Left kidney (tissue), 8 donors: ENCODE measurements around the gene ARHGAP35. TPM values are rescaled to one million over a fixed set of nuclear protein-coding genes. Genes with fewer than 3 reads are reported as not detected.
"Not testable (repeated sequence)": the region's sequence is repeated elsewhere in the genome, so short reads cannot be mapped to it uniquely, and the experiment has no call there.

Experiments
- DNase-seq: peaks from one replicate; pipeline ENCODE4 v3.0.0-alpha.2; 2013
- long read RNA-seq, 8 donors: transcript quantifications; one replicate each; lab custom pipeline, GENCODE V29; 2026
- polyA plus RNA-seq: library from polyadenylated mRNA; unstranded; fragments of 120-200 nt; gene quantifications from one replicate; pipeline ENCODE4 v1.2.1, GENCODE V29; 2013; ENCODE audit not compliant: insufficient read length

The ARHGAP35 gene
- 51.4 TPM for polyA plus RNA-seq
- long read RNA-seq, donor 1, full-length matches to known transcripts = 20 of 20 reads
- long read RNA-seq, donor 1, partial matches to known transcripts = 0 of 20 reads
- long read RNA-seq, donor 1, other reads (novel, unspliced or antisense) = 0 of 20 reads
- long read RNA-seq, donor 2, full-length matches to known transcripts = 23 of 29 reads
- long read RNA-seq, donor 2, partial matches to known transcripts = 6 of 29 reads
- long read RNA-seq, donor 2, other reads (novel, unspliced or antisense) = 0 of 29 reads
- long read RNA-seq, donor 3, full-length matches to known transcripts = 11 of 11 reads
- long read RNA-seq, donor 3, partial matches to known transcripts = 0 of 11 reads
- long read RNA-seq, donor 3, other reads (novel, unspliced or antisense) = 0 of 11 reads
- long read RNA-seq, donor 4, full-length matches to known transcripts = 1 of 1 reads
- long read RNA-seq, donor 4, partial matches to known transcripts = 0 of 1 reads
- long read RNA-seq, donor 4, other reads (novel, unspliced or antisense) = 0 of 1 reads
- long read RNA-seq, donor 5, full-length matches to known transcripts = 11 of 11 reads
- long read RNA-seq, donor 5, partial matches to known transcripts = 0 of 11 reads
- long read RNA-seq, donor 5, other reads (novel, unspliced or antisense) = 0 of 11 reads
- long read RNA-seq, donor 6, full-length matches to known transcripts = 21 of 29 reads
- long read RNA-seq, donor 6, partial matches to known transcripts = 8 of 29 reads
- long read RNA-seq, donor 6, other reads (novel, unspliced or antisense) = 0 of 29 reads
- long read RNA-seq, donor 7, full-length matches to known transcripts = 18 of 30 reads
- long read RNA-seq, donor 7, partial matches to known transcripts = 0 of 30 reads
- long read RNA-seq, donor 7, other reads (novel, unspliced or antisense) = 12 of 30 reads
- long read RNA-seq, donor 8, full-length matches to known transcripts = 5 of 5 reads
- long read RNA-seq, donor 8, partial matches to known transcripts = 0 of 5 reads
- long read RNA-seq, donor 8, other reads (novel, unspliced or antisense) = 0 of 5 reads

- DNase-seq = no peak
These were observed at the start of gene ARHGAP35 for GRCh38 chr19:46860846-46861690. Gene ARHGAP35 (plus strand): TSS chr19:46860997. CDS start chr19:46918676, 57,679 bp downstream.

GRCh38 chr19:46812977-46813838 lies 47.6 kb upstream of the ARHGAP35 start:
- peak; percentile 34 for DNase-seq

DNA sequence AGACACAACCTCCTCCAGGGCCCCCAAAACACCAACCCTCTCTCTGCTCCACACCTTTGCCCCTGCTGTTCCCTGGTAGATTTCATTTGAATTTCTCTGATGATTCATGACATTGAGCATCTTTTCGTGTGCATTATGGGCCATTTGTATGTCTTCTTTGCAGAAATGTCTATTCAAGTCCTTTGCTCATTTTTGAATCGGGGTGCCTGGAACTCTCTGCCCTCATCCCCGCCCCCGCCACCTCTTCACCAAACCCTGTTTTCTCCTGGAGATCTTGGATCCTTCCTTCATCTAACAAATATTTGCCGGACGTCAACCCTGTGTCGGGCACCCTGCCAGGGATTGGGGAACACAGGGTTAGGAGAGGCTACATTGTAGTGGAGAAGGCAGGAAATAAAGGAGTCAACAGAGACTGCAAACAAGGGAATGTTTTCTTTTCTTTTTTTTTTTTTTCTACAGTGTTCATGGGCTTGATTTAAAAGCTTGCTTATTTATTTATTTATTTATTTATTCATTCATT lies 46.9 kb upstream of the ARHGAP35 start:
- DNase-seq = peak; percentile 68

- DNase-seq = no peak
These were observed 44.8 kb upstream of the ARHGAP35 start for GRCh38 chr19:46815833-46816627.

- no peak for DNase-seq
These were observed 42.0 kb upstream of the ARHGAP35 start for GRCh38 chr19:46818812-46819211.

DNA sequence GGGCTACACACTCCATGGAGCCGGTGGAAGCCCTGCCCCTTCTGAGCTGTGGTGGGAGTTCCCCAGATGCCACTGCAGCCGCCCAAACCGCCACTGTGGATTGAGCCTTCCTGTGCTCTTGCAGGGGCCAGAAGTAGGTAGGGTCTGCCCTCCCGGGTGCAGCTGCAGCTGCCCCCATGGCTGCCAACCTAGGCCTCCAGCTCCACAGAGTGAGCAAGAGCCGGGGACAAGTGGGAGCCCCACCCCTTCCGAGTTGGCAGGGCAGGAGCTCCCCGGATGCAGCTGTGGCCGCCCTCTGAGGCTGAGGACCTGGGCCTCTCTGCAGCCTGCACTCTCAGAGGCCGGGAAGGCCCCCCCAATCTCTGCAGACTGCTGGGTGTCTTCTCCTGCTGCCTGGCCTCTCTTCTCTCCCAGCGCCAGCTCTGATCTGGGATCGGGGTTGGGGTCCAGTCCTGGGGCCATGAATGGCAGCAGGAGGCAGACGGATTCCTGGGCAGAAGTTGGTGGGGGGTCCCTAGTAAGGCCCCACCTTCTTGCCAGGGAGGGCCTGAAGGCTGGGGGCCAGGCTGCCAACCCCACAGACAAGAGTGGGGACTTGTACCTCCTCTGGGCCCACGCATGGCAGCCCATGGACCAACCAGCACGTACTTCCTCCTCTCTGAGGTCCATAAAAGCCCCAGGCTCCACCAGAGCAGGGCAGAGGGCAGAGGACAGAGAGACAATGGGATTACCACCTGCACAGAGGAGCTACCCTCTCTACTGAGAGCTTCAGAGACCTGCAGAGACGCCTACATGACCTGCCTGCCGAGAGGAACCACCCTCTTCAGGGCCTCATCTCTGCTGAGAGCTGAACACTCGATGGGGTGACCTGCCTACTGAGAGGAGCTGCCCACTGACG lies 39.0 kb upstream of the ARHGAP35 start:
- DNase-seq = no peak

GRCh38 chr19:46822410-46822787 lies 38.4 kb upstream of the ARHGAP35 start:
- DNase-seq = not testable (repeated sequence)

DNA sequence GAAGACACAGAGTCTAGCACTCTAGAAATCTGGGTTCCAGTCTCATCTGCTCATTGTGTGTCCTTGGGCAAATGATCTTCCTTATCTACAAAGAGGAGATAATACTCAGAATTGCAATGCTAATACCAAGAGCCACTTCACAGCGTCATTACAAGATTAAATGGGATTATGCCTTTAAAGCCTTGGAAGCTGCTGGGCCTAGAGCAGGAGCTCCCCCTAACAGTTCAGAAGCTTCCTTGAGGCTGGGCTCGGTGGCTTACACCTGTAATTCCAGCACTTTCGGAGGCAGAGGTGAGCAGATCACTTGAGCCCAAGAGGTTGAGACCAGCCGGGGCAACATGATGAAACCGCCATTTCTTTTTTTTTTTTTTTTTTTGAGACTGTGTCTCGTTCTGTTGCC lies 37.7 kb upstream of the ARHGAP35 start:
- no peak for DNase-seq

GRCh38 chr19:46824890-46825730 lies 35.7 kb upstream of the ARHGAP35 start:
- DNase-seq = no peak

DNA sequence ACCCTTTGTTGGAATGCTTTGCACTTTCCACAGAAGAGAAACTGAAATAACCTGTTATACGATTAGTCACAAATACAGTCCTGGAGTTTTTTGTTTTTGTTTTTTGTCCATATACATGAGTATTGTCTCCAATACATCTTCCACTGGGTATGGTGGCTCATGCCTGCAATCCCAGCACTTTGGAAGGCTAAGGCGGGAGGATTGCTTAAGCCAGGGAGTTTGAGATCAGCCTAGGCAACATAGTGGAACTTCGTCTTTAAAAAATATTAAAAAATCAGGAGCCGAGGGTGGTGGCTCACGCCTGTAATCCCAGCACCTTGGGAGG lies 35.1 kb upstream of the ARHGAP35 start:
- no peak for DNase-seq

DNA sequence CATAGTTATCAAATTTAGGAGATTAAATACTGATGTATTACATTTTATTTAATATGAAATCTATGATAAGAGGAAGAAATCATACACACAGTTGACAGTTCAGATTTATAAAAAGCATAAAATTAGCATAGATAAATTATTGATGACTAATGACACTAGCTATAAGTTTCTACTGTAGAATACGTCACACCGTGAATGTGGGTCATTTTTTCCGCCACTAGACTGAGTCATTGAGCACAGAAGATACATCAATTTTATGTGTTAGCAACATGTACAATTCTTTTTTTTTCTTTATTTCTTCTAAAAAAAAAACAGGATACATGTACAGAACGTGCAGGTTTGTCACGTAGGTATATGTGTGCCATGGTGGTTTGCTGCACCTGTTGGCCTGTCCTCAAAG lies 32.3 kb upstream of the ARHGAP35 start:
- DNase-seq = no peak

DNA sequence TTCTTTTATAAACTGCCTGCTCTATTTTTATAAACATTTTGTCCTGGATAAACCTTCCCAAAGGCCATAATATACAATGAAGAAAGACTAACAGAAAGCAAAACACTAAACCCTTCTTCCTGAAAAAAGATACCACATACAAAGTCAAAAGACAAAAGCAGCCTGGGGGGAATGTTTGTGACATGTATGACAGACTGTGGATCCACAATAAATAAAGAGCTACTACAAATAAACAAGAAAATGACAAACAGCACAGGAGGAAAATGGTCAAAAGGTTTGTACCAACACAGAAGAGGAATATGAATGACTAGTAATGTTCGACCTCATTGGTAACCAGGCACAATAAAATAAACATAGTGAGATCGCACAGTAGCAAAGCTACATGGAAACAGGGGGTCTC lies 29.9 kb upstream of the ARHGAP35 start:
- no peak for DNase-seq

DNA sequence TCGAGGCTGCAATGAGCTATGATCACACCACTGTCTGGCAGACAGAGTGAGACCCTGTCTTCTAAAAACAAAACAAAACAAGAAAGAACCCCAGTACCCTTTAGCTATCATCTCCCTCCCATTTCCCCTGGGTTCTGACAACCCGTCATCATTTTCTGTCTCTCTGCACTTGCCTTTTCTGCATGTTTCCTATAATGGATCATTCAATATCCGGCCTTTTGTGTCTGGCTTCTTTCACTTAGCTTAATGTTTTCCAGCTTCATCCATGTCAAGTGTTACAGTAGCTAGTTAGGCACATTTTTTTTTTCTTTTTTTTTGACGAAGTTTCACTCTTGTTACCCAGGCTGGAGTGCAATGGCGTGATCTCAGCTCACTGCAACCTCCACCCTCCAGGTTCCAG lies 26.7 kb upstream of the ARHGAP35 start:
- no peak for DNase-seq

- DNase-seq = no peak
These were observed 25.8 kb upstream of the ARHGAP35 start for GRCh38 chr19:46834984-46835383.

DNA sequence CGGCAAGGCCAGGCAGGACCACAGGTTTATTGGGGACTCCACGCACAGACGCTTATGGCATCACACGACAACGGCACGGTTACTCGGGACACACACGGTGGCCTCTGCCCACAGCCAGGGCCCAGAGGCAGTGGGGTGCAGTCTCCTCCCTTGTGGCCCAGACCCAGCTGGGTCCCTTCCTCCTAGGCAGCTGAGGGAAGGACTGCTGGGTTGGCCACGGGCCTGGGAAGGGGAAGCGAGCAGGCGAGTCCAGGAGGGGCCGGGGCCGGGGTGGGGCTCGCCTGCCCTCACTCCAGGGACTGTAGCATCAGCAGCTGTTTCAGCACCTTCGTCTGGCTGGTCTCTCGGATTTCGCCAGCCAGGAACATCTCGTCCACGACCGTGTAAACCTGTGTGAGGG lies 22.6 kb upstream of the ARHGAP35 start:
- DNase-seq = no peak

DNA sequence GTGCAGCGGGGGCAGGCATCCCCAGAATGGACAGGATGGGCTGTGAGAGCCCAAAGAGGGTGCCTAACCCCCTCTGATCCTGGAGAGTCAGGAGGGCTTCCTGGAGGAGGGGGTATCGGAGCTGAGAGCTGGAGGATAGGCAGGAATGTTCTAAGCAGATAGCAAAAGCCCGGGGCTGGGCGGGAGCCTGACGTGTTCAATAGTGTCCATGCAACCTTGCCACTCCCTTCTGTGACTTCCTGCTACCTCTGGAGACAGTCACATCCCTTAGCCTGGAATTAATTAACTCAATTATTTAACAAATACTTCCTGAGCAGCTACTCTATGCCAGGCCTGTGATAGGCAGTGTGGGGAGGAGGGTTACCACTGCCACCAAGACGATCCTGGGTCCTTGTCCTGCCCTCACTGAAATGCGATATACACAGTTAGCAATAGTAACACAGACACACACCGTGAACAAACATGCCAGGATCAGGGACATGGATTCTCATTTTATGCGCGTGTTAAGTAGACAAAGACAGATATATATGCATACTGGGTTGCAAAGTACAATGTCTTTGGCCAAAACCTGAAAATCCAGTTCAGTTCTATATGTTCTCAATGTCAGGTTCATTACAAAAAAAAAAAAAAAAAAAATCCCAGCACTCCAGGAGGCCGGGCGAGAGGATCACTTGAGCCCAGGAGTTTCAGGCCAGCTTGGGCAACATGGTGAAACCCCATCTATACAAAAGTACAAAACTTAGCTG lies 20.9 kb upstream of the ARHGAP35 start:
- no peak for DNase-seq

DNA sequence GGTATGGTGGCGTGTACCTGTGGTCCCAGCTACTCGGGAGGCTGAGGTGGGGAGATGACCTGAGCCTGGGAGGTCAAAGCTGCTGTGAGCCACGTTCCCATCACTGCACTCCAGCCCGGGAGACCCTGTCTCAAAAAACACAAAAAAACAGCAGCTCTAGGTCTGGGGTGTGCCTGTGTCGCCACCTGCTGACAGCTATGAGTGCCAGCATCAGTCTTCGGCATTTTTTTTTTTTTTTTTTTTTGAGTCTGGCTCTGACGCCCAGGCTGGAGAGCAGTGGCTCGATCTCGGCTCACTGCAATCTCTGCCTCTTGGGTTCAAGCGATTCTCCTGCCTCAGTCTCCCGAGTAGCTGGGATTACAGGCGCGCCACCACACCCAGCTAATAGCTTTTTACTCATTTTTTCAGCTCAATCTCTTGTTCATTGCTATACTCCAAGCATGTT lies 20.3 kb upstream of the ARHGAP35 start:
- peak; percentile 77 for DNase-seq
